Endothelial cell of umbilical vein (primary cell): ENCODE results near the gene CLSTN2. TPM values are rescaled to one million over a fixed set of nuclear protein-coding genes. Genes with fewer than 3 reads are reported as not detected.

ENCODE experiments used
- BruUV-seq: library from RNA; stranded (reverse); fragments of 400-500 nt; replicated peaks from 2 replicates; lab custom pipeline; 2021; lab: Mats Ljungman, UMichigan
- CTCF ChIA-PET: fragments of 300-600, 350-600 bp; sonication (Branson Sonifier 250); formaldehyde crosslinking; loops from one replicate; lab custom pipeline; 2021; ENCODE audit warnings: antibody characterized with exemption, inconsistent platforms; lab: Charles Lee
- POLR2A ChIA-PET: fragments of 300-600, 350-600 bp; sonication (Branson Sonifier 250); formaldehyde crosslinking; loops from one replicate; lab custom pipeline; 2021; ENCODE audit warnings: antibody characterized with exemption, inconsistent platforms; lab: Charles Lee
- DNase-seq: peaks from one replicate; pipeline ENCODE4 v3.0.0-alpha.2; 2011; ENCODE audit warnings: low read depth, low spot score
- FAIRE-seq: peaks from 2 replicates; lab custom pipeline; 2011; peaks lifted over from hg19 to GRCh38; lab: Jason Lieb, UNC
- H2AFZ ChIP-seq: 2 replicates; pipeline ENCODE4 v1.6.0; 2012; ENCODE audit warnings: low read depth, low read length, control low read depth, inconsistent platforms
- H3K27ac ChIP-seq: 2 replicates; pipeline ENCODE4 v1.5.1; 2011; ENCODE audit warnings: low read depth, mild to moderate bottlenecking, control low read depth, low read length, moderate library complexity; ENCODE audit not compliant: insufficient read depth
- H3K27me3 ChIP-seq, 2 experiments: 2 replicates each; pipeline versions ENCODE4 v1.6.0 to v1.6.1; 2011; ENCODE audit warnings: low read length in 2 of 2, mixed read lengths in 1 of 2; ENCODE audit not compliant: control insufficient read depth in 2 of 2, insufficient read depth in 2 of 2
- H3K36me3 ChIP-seq, 2 experiments: 2 replicates in 1 of 2; 3 replicates in 1 of 2; pipeline ENCODE4 v1.5.1; 2011; ENCODE audit warnings: low read length in 2 of 2, mild to moderate bottlenecking in 1 of 2, moderate library complexity in 1 of 2; ENCODE audit not compliant: control insufficient read depth in 2 of 2, insufficient read depth in 2 of 2; ENCODE audit errors: extremely low read depth in 1 of 2
- H3K4me1 ChIP-seq: 3 replicates; pipeline ENCODE4 v1.5.1; 2011; ENCODE audit warnings: mild to moderate bottlenecking, low read length; ENCODE audit not compliant: control insufficient read depth, insufficient read depth; ENCODE audit errors: extremely low read depth
- H3K4me2 ChIP-seq: 2 replicates; pipeline ENCODE4 v1.6.1; 2011; ENCODE audit warnings: low read length, control low read depth, mixed read lengths; ENCODE audit not compliant: insufficient read depth
- H3K4me3 ChIP-seq, 3 experiments: fragments of 200-600 bp in 1 of 3; sonication (generic), shearing (Covaris generic) in 1 of 3; replicated peaks in 1 of 3; 2 replicates each; pipeline ENCODE4 v1.5.1; 2011 to 2016; ENCODE audit warnings: control low read depth in 3 of 3, low read length in 3 of 3, mild to moderate bottlenecking in 2 of 3, inconsistent platforms in 1 of 3, low read depth in 1 of 3, moderate library complexity in 1 of 3; ENCODE audit not compliant: insufficient read depth in 1 of 3
- H3K79me2 ChIP-seq: 2 replicates; pipeline ENCODE4 v1.6.0; 2012; ENCODE audit warnings: low read length, inconsistent platforms; ENCODE audit not compliant: control insufficient read depth, insufficient read depth
- H3K9ac ChIP-seq: replicated peaks from 2 replicates; pipeline ENCODE3; 2011; ENCODE audit warnings: low read length, control low read depth; ENCODE audit not compliant: insufficient read depth; ENCODE audit errors: extremely low read depth
- H3K9me1 ChIP-seq: replicated peaks from 3 replicates; pipeline ENCODE4 v1.6.0; 2011; ENCODE audit warnings: mild to moderate bottlenecking, low read length; ENCODE audit not compliant: control insufficient read depth, insufficient read depth; ENCODE audit errors: extremely low read depth
- H3K9me3 ChIP-seq: replicated peaks from 2 replicates; pipeline ENCODE4 v1.5.1; 2012; ENCODE audit warnings: low read length, inconsistent platforms; ENCODE audit not compliant: control insufficient read depth, insufficient read depth
- H4K20me1 ChIP-seq: replicated peaks from 2 replicates; pipeline ENCODE3; 2011; ENCODE audit warnings: mild to moderate bottlenecking, low read length; ENCODE audit not compliant: control insufficient read depth, insufficient read depth; ENCODE audit errors: extremely low read depth
- EZH2 ChIP-seq: IDR thresholded peaks from 2 replicates; pipeline ENCODE4 v1.6.1; 2012; ENCODE audit warnings: borderline replicate concordance, low read depth, mild to moderate bottlenecking, moderate library complexity, low read length, inconsistent platforms; ENCODE audit not compliant: severe bottlenecking
- FOS ChIP-seq: IDR thresholded peaks from 2 replicates; pipeline ENCODE4 v1.6.1; 2011; ENCODE audit warnings: mild to moderate bottlenecking, low read length, moderate library complexity, borderline replicate concordance; ENCODE audit not compliant: insufficient read depth
- GATA2 ChIP-seq: IDR thresholded peaks from 2 replicates; pipeline ENCODE4 v1.7.0; 2011; ENCODE audit warnings: low read depth, mild to moderate bottlenecking, moderate library complexity, mixed read lengths, low read length; ENCODE audit not compliant: insufficient read length, insufficient read depth
- JUN ChIP-seq: IDR thresholded peaks from 2 replicates; pipeline ENCODE4 v1.6.1; 2011; ENCODE audit warnings: borderline replicate concordance, low read depth; ENCODE audit not compliant: insufficient read length, insufficient read depth
- MYC ChIP-seq: IDR thresholded peaks from one replicate; pipeline ENCODE4 v1.6.1; 2011; ENCODE audit warnings: mild to moderate bottlenecking, low read depth, low read length
- POLR2A ChIP-seq: IDR thresholded peaks from 2 replicates; pipeline ENCODE4 v1.6.1; 2012; ENCODE audit warnings: low read depth, mild to moderate bottlenecking, control low read depth, low read length
- POLR2AphosphoS5 ChIP-seq: IDR thresholded peaks from 2 replicates; pipeline ENCODE4 v1.6.1; 2012; ENCODE audit warnings: low read depth, mild to moderate bottlenecking, control low read depth, low read length, moderate library complexity; ENCODE audit not compliant: insufficient read depth
- dilution Hi-C: fragments of 300-500 bp; cut with MboI; formaldehyde crosslinking; loops from one replicate; pipeline ENCODE4 v1.15.0; 2019; ENCODE audit warnings: low sequenced_read_pairs; ENCODE audit not compliant: extremely low pct_ligation_motif_present
- intact Hi-C: fragments of 100-400 bp; cut with micrococcal nuclease; formaldehyde crosslinking; loops from one replicate; pipeline ENCODE4 v1.10.0; 2022
- polyA plus RNA-seq, 4 experiments: library from polyadenylated mRNA; depleted of rRNA in 3 of 4; stranded (reverse) in 3 of 4; unstranded in 1 of 4; fragments of >200 nt; gene quantifications; 2 replicates each; pipeline versions ENCODE4 v1.2.1 to v1.2.3, GENCODE V29; 2011 to 2012; ENCODE audit warnings: missing spikeins in 1 of 4
- total RNA-seq: library from RNA; stranded (reverse); gene quantifications from 2 replicates; pipeline ENCODE4 v1.2.3, GENCODE V29; 2021
- TF ChIP-seq, protein P1 (sequence below): IDR thresholded peaks from 2 replicates; pipeline ENCODE4 v1.6.1; 2011; ENCODE audit not compliant: insufficient read depth, insufficient read length
- TF ChIP-seq, protein P2 (sequence below), 2 donors: IDR thresholded peaks; 1 replicate in 1 of 2; 2 replicates in 1 of 2; pipeline ENCODE4 v1.5.1; 2011; ENCODE audit warnings: low read length in 2 of 2, mild to moderate bottlenecking in 2 of 2, moderate library complexity in 2 of 2, control low read depth in 1 of 2, inconsistent platforms in 1 of 2, low read depth in 1 of 2; ENCODE audit not compliant: insufficient read depth in 1 of 2; ENCODE audit errors: extremely low read depth in 1 of 2

Gene CLSTN2
- total and polyA plus RNA-seq, 2 donors (not counting 3 experiments of a cell fraction or from before 2014, with no cell fraction given), result 0.26 to 0.38 TPM

DNA sequence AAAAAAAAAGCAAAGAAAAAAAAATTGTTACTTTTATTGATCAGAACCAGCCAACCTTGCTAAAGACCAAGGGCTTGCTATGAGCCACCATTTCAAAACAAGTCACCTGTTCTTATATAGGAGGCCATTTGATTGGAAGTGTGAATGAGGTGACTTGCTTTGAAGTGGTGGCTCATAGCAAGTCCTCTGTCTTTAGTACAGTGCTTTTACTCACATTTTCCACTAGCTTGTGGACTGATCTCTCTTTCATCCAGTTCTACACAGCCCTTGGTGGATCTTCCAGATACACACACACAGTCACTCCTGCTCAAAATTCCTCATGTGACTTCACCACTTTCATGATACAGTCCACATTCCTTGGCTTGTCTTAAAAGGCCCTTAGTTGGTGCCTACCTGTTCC, 13.5 kb downstream of the CLSTN2 start:
- H3K27ac ChIP-seq, result no peak overlapping the region
- intact Hi-C loops, result no loop called here
- H3K4me2 ChIP-seq, result no peak overlapping the region
- H2AFZ ChIP-seq, result no peak overlapping the region
- no peaks in the 10 kb centered on the region for H3K9me3 ChIP-seq
- no peaks in the 10 kb centered on the region for H3K27me3 ChIP-seq
- no peaks in the 10 kb centered on the region for H3K79me2 ChIP-seq
- ChIA-PET CTCF (interaction anchor here (1.0 to 2.0 kb wide), 2 partner anchors 11 kb away, joined by 4 to 6 read pairs; no protein-coding TSS in a partner anchor), POLR2A (no interaction called here)
- FAIRE-seq (no peak), DNase-seq (no peak)
- H3K4me1 ChIP-seq, result no peaks in the 10 kb centered on the region
- H3K4me3 ChIP-seq, result no peak overlapping the region
- dilution Hi-C loops, result no loop called here
- no TSS peak for BruUV-seq
- no peak overlapping the region for H3K9ac ChIP-seq
- no peaks in the 10 kb centered on the region for H4K20me1 ChIP-seq
- TF ChIP-seq POLR2A (no peak), EZH2 (no peak), GATA2 (no peak), POLR2AphosphoS5 (no peak), JUN (no peak), FOS (no peak), MYC (no peak)
- TF ChIP-seq, protein P1, sequence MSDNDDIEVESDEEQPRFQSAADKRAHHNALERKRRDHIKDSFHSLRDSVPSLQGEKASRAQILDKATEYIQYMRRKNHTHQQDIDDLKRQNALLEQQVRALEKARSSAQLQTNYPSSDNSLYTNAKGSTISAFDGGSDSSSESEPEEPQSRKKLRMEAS, result no peak
- TF ChIP-seq, protein P2, sequence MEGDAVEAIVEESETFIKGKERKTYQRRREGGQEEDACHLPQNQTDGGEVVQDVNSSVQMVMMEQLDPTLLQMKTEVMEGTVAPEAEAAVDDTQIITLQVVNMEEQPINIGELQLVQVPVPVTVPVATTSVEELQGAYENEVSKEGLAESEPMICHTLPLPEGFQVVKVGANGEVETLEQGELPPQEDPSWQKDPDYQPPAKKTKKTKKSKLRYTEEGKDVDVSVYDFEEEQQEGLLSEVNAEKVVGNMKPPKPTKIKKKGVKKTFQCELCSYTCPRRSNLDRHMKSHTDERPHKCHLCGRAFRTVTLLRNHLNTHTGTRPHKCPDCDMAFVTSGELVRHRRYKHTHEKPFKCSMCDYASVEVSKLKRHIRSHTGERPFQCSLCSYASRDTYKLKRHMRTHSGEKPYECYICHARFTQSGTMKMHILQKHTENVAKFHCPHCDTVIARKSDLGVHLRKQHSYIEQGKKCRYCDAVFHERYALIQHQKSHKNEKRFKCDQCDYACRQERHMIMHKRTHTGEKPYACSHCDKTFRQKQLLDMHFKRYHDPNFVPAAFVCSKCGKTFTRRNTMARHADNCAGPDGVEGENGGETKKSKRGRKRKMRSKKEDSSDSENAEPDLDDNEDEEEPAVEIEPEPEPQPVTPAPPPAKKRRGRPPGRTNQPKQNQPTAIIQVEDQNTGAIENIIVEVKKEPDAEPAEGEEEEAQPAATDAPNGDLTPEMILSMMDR (IDR thresholded peaks at IDR 0.05; ENCODE audit: extremely low read depth in 1 of 2, insufficient read depth in 1 of 2, low read depth in 1 of 2, low read length in 2 of 2), result no peak
- no peaks in the 10 kb centered on the region for H3K36me3 ChIP-seq
- no peaks in the 10 kb centered on the region for H3K9me1 ChIP-seq
